Endothelial cell (in vitro differentiated cells): ENCODE results near the gene MFGE8. TPM values are rescaled to one million over a fixed set of nuclear protein-coding genes. Genes with fewer than 3 reads are reported as not detected.

Experiments used
- DNase-seq: peaks from one replicate; pipeline ENCODE4 v3.0.0; 2021; ENCODE audit warnings: low spot score
- H3K27ac Mint-ChIP-seq: one replicate; pipeline ENCODE4 v1.8.0; 2021; ENCODE audit warnings: mixed read lengths, inconsistent platforms; ENCODE audit not compliant: unreplicated experiment
- H3K27me3 Mint-ChIP-seq: one replicate; pipeline ENCODE4 v1.8.0; 2021; ENCODE audit warnings: mild to moderate bottlenecking, moderate library complexity, mixed read lengths, inconsistent platforms; ENCODE audit not compliant: unreplicated experiment
- H3K36me3 Mint-ChIP-seq: one replicate; pipeline ENCODE4 v1.8.0; 2021; ENCODE audit warnings: mild to moderate bottlenecking, low read depth, mixed read lengths, inconsistent platforms; ENCODE audit not compliant: unreplicated experiment
- H3K4me1 Mint-ChIP-seq: one replicate; pipeline ENCODE4 v1.8.0; 2021; ENCODE audit warnings: mild to moderate bottlenecking, mixed read lengths, inconsistent platforms; ENCODE audit not compliant: unreplicated experiment
- H3K4me3 Mint-ChIP-seq: one replicate; pipeline ENCODE4 v1.8.0; 2021; ENCODE audit warnings: mild to moderate bottlenecking, mixed read lengths, inconsistent platforms; ENCODE audit not compliant: unreplicated experiment
- H3K9me3 Mint-ChIP-seq: one replicate; pipeline ENCODE4 v1.8.0; 2021; ENCODE audit warnings: mixed read lengths, inconsistent platforms; ENCODE audit not compliant: unreplicated experiment
- total RNA-seq: library from RNA; stranded (reverse); fragmentation: NEBNext Ultra II Directional; extraction: Animal tissue kit (Norgen Biotek cat#: 25700); gene quantifications from one replicate; pipeline ENCODE4 v1.2.1, GENCODE V29; 2021; ENCODE audit not compliant: unreplicated experiment
- TF ChIP-seq, protein P1 (sequence below): fragments of 200-600 bp; sonication (generic); IDR thresholded peaks from one replicate; pipeline ENCODE4 v1.5.0; 2021; ENCODE audit warnings: antibody characterized with exemption; ENCODE audit not compliant: unreplicated experiment

The MFGE8 gene
- total RNA-seq, 1 donor from 2014 or later: 113 TPM

GRCh38 chr15:88902846-88903245 is 10.3 kb downstream of the MFGE8 start:
- Mint-ChIP-seq H3K9me3 (no peaks in the 10 kb centered on the region), H3K4me1 (peaks cover 20% of the 10 kb centered on the region), H3K27ac (no peak overlapping the region), H3K27me3 (peaks cover 12% of the 10 kb centered on the region), H3K4me3 (no peak overlapping the region), H3K36me3 (peaks cover 24% of the 10 kb centered on the region)
- TF ChIP-seq, protein P1, sequence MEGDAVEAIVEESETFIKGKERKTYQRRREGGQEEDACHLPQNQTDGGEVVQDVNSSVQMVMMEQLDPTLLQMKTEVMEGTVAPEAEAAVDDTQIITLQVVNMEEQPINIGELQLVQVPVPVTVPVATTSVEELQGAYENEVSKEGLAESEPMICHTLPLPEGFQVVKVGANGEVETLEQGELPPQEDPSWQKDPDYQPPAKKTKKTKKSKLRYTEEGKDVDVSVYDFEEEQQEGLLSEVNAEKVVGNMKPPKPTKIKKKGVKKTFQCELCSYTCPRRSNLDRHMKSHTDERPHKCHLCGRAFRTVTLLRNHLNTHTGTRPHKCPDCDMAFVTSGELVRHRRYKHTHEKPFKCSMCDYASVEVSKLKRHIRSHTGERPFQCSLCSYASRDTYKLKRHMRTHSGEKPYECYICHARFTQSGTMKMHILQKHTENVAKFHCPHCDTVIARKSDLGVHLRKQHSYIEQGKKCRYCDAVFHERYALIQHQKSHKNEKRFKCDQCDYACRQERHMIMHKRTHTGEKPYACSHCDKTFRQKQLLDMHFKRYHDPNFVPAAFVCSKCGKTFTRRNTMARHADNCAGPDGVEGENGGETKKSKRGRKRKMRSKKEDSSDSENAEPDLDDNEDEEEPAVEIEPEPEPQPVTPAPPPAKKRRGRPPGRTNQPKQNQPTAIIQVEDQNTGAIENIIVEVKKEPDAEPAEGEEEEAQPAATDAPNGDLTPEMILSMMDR: no peak
- DNase-seq: no peak

DNA sequence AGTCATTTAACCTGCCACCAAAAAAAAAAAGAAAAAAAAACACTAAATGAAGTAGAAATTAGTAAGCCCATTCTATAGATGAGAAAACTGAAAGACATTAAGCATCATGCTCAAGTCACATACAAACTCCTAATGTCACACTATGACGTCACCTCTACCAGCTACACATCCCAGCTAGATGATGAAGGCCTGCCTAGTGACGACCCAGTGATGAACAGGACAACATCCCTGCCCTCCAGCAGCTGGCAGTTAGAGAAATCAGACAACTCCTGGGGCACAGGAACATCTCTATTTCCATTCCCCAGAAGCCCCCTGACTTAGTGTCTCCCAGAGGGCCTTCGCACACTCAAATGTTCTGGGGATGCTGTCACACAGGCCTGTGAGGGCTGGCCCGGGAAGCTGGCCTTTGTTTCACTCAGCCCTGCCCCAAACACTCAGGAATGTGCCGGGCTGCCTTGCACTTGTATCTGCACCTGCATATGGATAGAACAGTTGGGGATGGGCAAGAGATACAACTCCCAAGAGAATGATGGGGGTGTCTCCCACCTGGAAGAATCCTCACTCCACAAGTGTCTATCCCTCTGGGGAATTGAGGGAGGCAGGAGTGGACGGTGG is 10.9 kb downstream of the MFGE8 start:
- H3K27me3 Mint-ChIP-seq: peaks cover 12% of the 10 kb centered on the region
- H3K36me3 Mint-ChIP-seq: peaks cover 24% of the 10 kb centered on the region
- H3K27ac Mint-ChIP-seq: no peak overlapping the region
- TF ChIP-seq, protein P1: no peak
- no peak for DNase-seq
- no peaks in the 10 kb centered on the region for H3K9me3 Mint-ChIP-seq
- H3K4me3 Mint-ChIP-seq: peak overlapping the region; percentile 79
- peaks cover 24% of the 10 kb centered on the region for H3K4me1 Mint-ChIP-seq

- peak overlapping the region; percentile 79 for H3K4me3 Mint-ChIP-seq
- no peak overlapping the region for H3K27ac Mint-ChIP-seq
- TF ChIP-seq, protein P1: no peak
- peaks cover 29% of the 10 kb centered on the region for H3K4me1 Mint-ChIP-seq
- DNase-seq: no peak
- no peaks in the 10 kb centered on the region for H3K9me3 Mint-ChIP-seq
- peaks cover 24% of the 10 kb centered on the region for H3K36me3 Mint-ChIP-seq
- H3K27me3 Mint-ChIP-seq: peaks cover 12% of the 10 kb centered on the region
These were observed 11.5 kb downstream of the MFGE8 start for GRCh38 chr15:88901508-88902220.

- Mint-ChIP-seq H3K36me3 (peaks cover 22% of the 10 kb centered on the region), H3K4me3 (peak overlapping the region; percentile 26), H3K9me3 (no peaks in the 10 kb centered on the region), H3K27me3 (peaks cover 10% of the 10 kb centered on the region), H3K27ac (no peak overlapping the region), H3K4me1 (peaks cover 34% of the 10 kb centered on the region)
- DNase-seq: no peak
- TF ChIP-seq, protein P1: no peak
These were observed 12.2 kb downstream of the MFGE8 start for GRCh38 chr15:88900982-88901418.
